ENCODE measurements around the gene NFIA.

Gene NFIA

GRCh38 chr1:61334718-61335589 is 252.6 kb downstream of the NFIA start:
- no peak for DNase-seq (ENCODE audit: low spot score)

GRCh38 chr1:61337037-61337436 is 254.7 kb downstream of the NFIA start:
- no peak for DNase-seq (ENCODE audit: low spot score)

DNA sequence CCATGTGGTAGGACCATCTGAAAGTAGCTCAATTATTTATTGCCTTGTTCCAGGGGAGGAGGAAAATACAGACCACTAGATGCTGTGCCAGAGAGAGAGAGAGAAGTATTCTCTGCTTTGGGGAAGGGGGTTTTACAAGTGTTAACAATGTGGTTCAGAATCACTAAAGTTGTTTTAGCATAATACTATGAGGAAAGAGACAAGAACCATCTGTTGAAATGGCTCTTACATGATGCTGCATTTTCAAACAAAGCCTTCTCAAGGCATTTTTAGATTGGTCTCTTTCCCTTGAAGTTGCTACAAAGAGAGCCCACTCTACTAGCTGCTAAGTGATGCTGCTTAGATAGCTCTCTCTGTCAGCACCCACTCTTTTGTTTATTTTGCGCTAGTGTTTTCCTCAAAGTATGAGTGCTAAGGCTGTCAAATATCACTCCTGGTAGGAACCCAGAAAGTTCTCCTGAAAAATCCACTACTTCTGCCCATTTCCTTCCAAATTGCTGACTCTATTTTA is 255.1 kb downstream of the NFIA start:
- no peak for DNase-seq (ENCODE audit: low spot score)

DNA sequence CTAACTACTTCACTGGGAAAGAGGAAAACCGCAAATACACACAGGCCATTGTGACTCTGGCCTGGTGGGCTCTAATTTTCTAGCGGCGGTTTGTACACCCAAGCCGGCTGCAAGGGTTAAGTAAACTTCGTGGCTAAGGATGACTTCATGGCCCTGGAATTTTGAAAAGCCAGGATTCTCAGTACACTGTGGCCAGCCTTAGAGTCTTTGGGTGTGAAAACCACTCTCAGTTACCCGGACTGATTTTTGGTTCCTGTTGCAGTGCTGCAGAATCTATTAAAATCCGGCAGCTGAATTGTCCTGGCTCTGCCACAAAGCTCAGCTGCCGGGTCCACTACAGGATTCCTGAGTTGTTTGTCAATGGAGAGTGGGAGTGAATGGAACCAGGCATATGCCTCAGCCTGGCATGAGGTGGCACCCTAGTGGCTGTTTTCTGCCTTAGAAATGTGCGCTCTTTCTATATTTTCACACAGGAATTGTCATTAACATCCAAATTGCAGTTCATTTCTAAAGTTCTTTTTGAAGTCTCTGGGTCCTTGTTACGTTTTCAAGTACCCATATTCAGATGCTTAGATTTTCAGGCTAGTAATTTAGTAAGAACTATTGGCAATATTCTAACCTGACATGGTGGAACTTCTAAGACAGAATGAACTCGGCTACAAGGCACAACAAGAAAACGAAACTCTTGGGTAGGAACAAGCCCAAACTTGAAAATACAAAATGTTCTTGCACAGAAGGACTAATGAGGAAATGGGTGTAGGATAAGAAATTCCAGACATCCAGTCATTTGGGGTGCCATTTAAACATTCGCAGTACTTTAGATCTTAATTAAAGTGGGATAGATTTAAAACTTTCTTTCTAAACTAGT is 255.9 kb downstream of the NFIA start:
- DNase-seq (ENCODE audit: low spot score): peak; percentile 96

- DNase-seq (ENCODE audit: low spot score): no peak
Observed at GRCh38 chr1:61338899-61339298, 256.5 kb downstream of the NFIA start.

- DNase-seq (ENCODE audit: low spot score): no peak
Observed at GRCh38 chr1:61341426-61341825, 259.1 kb downstream of the NFIA start.

DNA sequence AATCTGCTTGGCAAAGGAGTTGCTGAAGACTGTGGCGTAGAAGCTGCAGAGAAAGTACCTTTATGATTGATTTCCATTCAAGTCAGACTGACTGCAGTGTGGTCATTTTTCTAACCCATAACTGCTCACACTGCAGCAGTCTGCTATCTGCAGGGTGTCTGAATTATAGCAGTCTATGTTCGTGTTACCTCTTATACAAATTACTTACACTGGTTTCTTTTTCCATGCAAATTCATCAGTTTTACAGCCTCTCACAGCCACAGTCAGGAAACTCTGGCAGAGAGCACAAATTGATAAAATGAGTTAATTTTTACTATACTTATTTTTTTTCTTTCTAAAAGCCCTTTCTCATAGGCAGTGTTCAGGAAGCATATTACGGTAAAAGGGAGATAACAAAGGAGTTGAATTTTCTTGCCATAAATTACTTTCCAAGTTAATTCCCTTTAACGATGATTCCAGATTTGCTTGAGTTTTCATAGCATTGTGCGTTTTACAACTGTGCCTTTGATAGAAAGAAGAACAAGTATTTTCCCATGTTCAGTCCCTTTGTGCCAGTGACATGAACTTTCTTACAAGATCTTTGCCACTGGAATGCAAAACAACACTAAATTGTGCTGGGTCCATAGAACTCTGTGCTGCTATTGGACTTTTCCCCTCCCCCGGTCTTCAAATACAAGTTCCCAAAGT is 261.5 kb downstream of the NFIA start:
- DNase-seq (ENCODE audit: low spot score): no peak

DNA sequence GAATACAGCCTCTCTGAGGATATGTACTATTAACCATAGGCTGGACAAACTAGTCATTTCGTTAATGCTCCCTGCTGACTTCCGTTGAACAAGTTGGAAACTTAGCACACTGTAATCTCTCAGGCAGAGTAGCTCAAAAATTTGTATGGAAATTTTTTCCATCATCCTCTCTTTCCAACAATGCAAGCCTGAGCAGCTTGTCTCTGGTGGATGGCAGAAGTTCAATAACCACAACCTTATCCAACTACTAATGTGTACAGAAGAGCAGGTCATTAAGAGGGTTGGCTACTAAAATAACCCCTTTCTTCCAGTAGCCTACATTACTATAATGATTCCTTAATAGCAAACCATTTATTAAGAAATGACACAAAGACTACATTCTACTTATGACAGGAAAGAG is 262.3 kb downstream of the NFIA start:
- DNase-seq (ENCODE audit: low spot score): no peak

DNA sequence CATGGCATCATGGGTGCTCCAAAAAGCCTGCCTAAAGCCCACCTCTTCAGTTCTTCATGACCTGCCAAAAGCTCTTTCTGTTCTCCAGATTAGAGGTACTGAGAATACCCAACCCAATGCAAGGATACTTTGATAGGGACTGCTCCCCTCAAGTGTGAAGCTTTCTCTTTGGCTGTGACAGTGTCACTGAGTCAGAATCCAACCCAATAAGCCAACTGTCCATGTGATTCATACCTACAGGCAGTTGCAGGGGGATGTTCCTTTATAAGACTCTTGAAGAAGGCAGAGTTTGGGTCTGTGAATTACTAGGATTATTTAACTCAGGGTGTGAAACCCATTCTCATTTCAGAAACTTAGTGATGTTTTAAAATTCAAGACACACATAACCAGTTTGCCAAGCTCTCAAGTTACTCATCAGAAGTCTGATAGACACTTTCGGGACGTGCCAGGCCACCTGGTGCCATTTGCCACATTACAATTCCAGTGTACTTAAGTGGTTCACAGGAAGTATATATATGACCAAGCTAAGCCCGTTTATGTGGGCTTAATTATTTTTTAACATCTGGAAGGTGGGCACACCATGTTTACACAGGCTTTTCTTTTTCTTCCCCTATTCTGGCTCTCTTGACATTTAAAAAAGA is 265.8 kb downstream of the NFIA start:
- peak; percentile 16 for DNase-seq (ENCODE audit: low spot score)

- no peak for DNase-seq (ENCODE audit: low spot score)
Observed at GRCh38 chr1:61352845-61353435, 270.6 kb downstream of the NFIA start.

- DNase-seq (ENCODE audit: low spot score): no peak
Observed at GRCh38 chr1:61353797-61354406, 271.5 kb downstream of the NFIA start.

DNA sequence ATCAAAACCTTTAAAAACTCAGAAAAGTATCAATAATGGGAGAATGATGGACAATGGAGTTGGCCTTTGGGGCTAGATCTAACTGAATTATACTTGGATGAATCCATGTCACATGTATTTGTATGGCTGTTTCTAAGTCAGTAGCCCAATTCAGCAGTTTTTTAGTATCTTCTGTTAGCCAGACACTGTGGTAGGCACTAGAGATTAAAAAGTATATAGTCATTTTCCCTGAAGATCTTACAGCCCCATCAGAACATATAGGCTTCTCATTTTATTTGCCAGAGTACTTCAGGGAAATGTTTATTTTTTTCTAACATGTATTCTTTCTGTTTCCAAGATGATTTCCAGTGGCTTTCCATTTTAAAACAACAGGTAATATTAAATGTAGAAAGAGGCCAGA is 273.7 kb downstream of the NFIA start:
- DNase-seq (ENCODE audit: low spot score): no peak

GRCh38 chr1:61356995-61357394 is 274.6 kb downstream of the NFIA start:
- DNase-seq (ENCODE audit: low spot score): no peak

DNA sequence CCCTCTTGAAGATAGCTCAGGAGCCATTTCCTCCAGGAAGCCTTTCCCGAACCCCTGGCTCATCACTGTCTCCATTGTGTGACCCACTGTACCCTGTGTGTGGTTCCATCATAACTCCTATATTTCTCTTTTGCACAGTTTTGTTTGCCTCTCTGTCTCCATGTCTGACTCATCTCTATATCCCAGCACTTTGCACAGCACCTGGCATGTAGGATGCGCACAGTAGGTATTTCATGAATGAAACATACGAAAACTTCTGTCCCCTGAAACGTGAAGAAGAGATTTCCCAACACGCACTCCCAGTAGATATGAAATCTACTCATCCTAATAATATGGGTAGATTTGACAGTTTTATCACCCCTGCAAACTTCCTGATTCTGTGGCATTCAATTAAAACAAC is 275.2 kb downstream of the NFIA start:
- DNase-seq (ENCODE audit: low spot score): no peak

GRCh38 chr1:61358770-61359455 is 276.6 kb downstream of the NFIA start:
- peak; percentile 38 for DNase-seq (ENCODE audit: low spot score)

DNA sequence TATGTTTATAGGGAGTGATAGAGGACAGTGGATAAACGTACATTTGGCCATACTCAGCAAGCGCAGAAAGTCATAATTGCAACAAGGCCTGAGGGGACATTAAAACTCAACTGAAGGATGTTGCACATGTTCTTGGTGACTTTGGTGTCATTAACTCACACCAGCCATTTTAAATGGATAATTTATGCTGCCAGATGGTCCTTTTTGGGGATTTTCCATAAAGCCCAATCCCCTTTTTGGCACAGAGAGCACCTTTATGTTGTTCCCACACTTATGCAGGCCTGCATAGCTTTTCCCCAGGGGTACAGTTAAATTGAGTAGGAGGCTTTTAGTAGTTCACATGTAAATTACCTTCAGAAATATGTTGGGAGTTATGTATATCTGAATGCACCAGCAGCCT is 279.6 kb downstream of the NFIA start:
- no peak for DNase-seq (ENCODE audit: low spot score)

GRCh38 chr1:61362351-61362750 is 280.0 kb downstream of the NFIA start:
- DNase-seq (ENCODE audit: low spot score): no peak

GRCh38 chr1:61368366-61368765 is 286.0 kb downstream of the NFIA start:
- DNase-seq (ENCODE audit: low spot score): no peak

DNA sequence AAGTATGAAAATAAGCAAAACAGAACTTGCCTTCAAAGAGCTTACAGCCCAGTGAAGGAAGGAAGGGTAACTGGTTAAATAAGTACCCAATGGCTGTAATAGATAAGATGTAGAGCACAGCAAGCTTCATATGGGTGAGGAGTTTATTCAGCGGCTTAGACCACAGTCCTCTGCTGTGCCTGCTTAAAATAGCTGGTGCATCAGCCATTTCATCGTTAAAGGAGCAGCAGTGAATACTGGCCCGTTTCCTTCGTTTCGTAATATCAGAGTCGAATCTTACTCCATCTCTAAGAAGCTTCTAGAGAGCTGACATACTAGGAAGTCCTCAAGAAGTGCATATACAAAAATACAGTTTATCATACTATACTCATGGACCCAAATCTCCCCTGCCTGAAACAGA is 286.5 kb downstream of the NFIA start:
- no peak for DNase-seq (ENCODE audit: low spot score)

- DNase-seq (ENCODE audit: low spot score): no peak
Observed at GRCh38 chr1:61370177-61370912, 288.0 kb downstream of the NFIA start.

Data from kidney tubule cell (primary cell).